ENCODE data around the gene FOXJ1.

FOXJ1 gene

GRCh38 chr17:76106703-76107102 lies 34.3 kb downstream of the FOXJ1 start:
- Histone ChIP-seq H3K9me3 (ENCODE audit: insufficient read depth, low read length) (no peaks in the 10 kb centered on the region), H2AFZ (ENCODE audit: low read depth, low read length) (no peak overlapping the region; the same call in 1 of the 2 replicates), H3K27me3 (ENCODE audit: low read depth, low read length) (no peaks in the 10 kb centered on the region), H3K27ac (ENCODE audit: low read length) (no peak overlapping the region), H3K4me2 (ENCODE audit: low read length) (no peak overlapping the region), H3K36me3 (replicated peaks; ENCODE audit: low read depth, low read length) (no peaks in the 10 kb centered on the region), H3K79me2 (ENCODE audit: low read length) (peaks cover 10% of the 10 kb centered on the region), H3K9ac (ENCODE audit: low read length) (no peak overlapping the region), H4K20me1 (ENCODE audit: insufficient read depth, low read length) (no peaks in the 10 kb centered on the region), H3K4me1 (ENCODE audit: low read length) (peaks cover 10% of the 10 kb centered on the region), H3K4me3 (ENCODE audit: low read length) (no peak overlapping the region)
- TF ChIP-seq EZH2phosphoT487 (IDR thresholded peaks at IDR 0.05; ENCODE audit: low read depth): no peak
- TF ChIP-seq, protein P1, sequence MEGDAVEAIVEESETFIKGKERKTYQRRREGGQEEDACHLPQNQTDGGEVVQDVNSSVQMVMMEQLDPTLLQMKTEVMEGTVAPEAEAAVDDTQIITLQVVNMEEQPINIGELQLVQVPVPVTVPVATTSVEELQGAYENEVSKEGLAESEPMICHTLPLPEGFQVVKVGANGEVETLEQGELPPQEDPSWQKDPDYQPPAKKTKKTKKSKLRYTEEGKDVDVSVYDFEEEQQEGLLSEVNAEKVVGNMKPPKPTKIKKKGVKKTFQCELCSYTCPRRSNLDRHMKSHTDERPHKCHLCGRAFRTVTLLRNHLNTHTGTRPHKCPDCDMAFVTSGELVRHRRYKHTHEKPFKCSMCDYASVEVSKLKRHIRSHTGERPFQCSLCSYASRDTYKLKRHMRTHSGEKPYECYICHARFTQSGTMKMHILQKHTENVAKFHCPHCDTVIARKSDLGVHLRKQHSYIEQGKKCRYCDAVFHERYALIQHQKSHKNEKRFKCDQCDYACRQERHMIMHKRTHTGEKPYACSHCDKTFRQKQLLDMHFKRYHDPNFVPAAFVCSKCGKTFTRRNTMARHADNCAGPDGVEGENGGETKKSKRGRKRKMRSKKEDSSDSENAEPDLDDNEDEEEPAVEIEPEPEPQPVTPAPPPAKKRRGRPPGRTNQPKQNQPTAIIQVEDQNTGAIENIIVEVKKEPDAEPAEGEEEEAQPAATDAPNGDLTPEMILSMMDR (IDR thresholded peaks at IDR 0.05; ENCODE audit: low read depth, low read length): no peak

DNA sequence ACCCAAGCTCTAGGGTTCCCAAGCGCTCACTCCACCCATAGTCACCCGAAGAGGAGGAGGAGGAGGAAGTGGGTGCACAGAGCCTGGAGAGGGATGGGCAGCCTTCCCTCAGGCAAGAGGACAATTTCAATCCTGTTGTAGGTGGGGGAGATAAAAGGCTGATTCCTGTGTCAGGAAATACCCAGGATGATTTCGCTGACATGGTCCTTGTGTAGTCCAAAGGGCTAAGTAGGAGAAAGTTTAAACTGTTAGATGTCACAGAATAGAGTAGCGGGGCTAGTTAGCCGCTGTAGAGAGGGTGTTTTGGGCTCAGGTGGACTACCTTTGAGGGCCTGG lies 36.2 kb downstream of the FOXJ1 start:
- no peak overlapping the region for H3K9ac ChIP-seq (ENCODE audit: low read length)
- no peaks in the 10 kb centered on the region for H3K27me3 ChIP-seq (ENCODE audit: low read depth, low read length)
- no peaks in the 10 kb centered on the region for H3K9me3 ChIP-seq (ENCODE audit: insufficient read depth, low read length)
- H3K4me3 ChIP-seq (ENCODE audit: low read length): no peak overlapping the region
- peaks cover 10% of the 10 kb centered on the region for H3K4me1 ChIP-seq (ENCODE audit: low read length)
- no peaks in the 10 kb centered on the region for H4K20me1 ChIP-seq (ENCODE audit: insufficient read depth, low read length)
- H3K36me3 ChIP-seq (replicated peaks; ENCODE audit: low read depth, low read length): peaks cover 9% of the 10 kb centered on the region
- TF ChIP-seq, protein P1 (IDR thresholded peaks at IDR 0.05; ENCODE audit: low read depth, low read length): no peak
- no peak for TF ChIP-seq EZH2phosphoT487 (IDR thresholded peaks at IDR 0.05; ENCODE audit: low read depth)
- H3K27ac ChIP-seq (ENCODE audit: low read length): no peak overlapping the region
- H3K79me2 ChIP-seq (ENCODE audit: low read length): peaks cover 10% of the 10 kb centered on the region
- peak overlapping the region; percentile 90; the same call in 1 of the 2 replicates for H3K4me2 ChIP-seq (ENCODE audit: low read length)
- H2AFZ ChIP-seq (ENCODE audit: low read depth, low read length): no peak overlapping the region

GRCh38 chr17:76104140-76104895 lies 36.7 kb downstream of the FOXJ1 start:
- TF ChIP-seq, protein P1 (IDR thresholded peaks at IDR 0.05; ENCODE audit: low read depth, low read length): no peak
- no peak for TF ChIP-seq EZH2phosphoT487 (IDR thresholded peaks at IDR 0.05; ENCODE audit: low read depth)
- H3K27me3 ChIP-seq (ENCODE audit: low read depth, low read length): no peaks in the 10 kb centered on the region
- H3K4me3 ChIP-seq (ENCODE audit: low read length): peak overlapping the region; percentile 94
- no peaks in the 10 kb centered on the region for H4K20me1 ChIP-seq (ENCODE audit: insufficient read depth, low read length)
- H3K9ac ChIP-seq (ENCODE audit: low read length): peak overlapping the region; percentile 83
- peaks cover 10% of the 10 kb centered on the region for H3K79me2 ChIP-seq (ENCODE audit: low read length)
- H3K36me3 ChIP-seq (replicated peaks; ENCODE audit: low read depth, low read length): peaks cover 12% of the 10 kb centered on the region
- peak overlapping the region; percentile 31; the same call in 1 of the 2 replicates for H2AFZ ChIP-seq (ENCODE audit: low read depth, low read length)
- peak overlapping the region; percentile 90 for H3K4me2 ChIP-seq (ENCODE audit: low read length)
- H3K27ac ChIP-seq (ENCODE audit: low read length): peak overlapping the region; percentile 49
- peaks cover 10% of the 10 kb centered on the region for H3K4me1 ChIP-seq (ENCODE audit: low read length)
- H3K9me3 ChIP-seq (ENCODE audit: insufficient read depth, low read length): no peaks in the 10 kb centered on the region

DNA sequence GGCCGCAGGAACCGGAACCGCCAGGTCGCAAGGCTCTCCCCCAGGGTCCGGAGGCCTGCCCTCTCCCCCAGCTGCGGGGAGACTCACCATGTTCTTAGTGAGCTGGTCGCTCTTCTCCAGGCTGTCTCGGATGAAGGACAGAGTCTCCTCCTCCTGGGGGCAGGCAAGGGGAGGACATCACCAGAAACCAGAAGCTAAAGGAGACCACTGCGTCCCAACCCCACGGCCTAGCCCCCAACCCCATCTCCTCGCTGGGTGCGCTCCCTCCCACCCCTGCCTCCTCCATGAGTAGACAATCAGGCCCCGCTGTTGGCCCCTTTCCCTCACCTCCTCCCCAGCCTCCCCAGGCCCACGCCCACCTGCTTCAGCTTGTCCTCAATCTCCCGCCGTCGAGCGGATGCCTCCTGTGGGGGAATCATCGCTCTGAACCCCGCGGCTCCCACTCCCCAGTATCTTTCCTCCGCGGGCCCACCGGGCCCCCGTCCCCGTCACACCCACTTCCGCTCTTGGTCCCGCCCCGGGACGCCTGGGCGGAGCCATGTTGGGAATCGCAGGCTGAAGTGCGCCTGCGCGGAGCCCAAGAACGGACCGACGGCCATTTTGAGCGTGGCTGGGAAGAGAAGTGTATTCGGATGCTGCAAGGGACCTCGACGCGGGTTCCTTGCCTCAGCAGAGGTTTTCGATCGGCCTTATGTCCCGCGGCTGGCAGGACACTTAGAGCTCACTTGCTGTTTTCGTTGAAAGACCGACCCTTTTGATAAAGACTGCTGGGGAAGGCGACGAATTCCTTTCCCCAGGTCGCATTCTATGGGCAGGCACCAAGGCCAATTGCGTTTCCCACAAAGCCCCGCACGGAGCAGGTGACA lies 37.5 kb downstream of the FOXJ1 start, which contains the start of gene EXOC7:
Gene EXOC7 (minus strand): TSS at position 514 of the 866 bp plus-strand sequence. CDS start 95 bp downstream, at position 419.
- Histone ChIP-seq H3K4me2 (ENCODE audit: low read length) (peak within 1 kb of the TSS; percentile 92), H3K36me3 (replicated peaks; ENCODE audit: low read depth, low read length) (peaks cover 15% of the 10 kb centered on the region), H3K4me3 (ENCODE audit: low read length) (peak within 1 kb of the TSS; percentile 94), H3K9me3 (ENCODE audit: insufficient read depth, low read length) (no peaks in the 10 kb centered on the region), H3K27me3 (ENCODE audit: low read depth, low read length) (no peaks in the 10 kb centered on the region), H3K9ac (ENCODE audit: low read length) (peak within 1 kb of the TSS; percentile 83), H2AFZ (ENCODE audit: low read depth, low read length) (peak within 1 kb of the TSS; percentile 54; the same call in 1 of the 2 replicates), H3K4me1 (ENCODE audit: low read length) (peaks cover 10% of the 10 kb centered on the region), H3K79me2 (ENCODE audit: low read length) (peaks cover 10% of the 10 kb centered on the region), H4K20me1 (ENCODE audit: insufficient read depth, low read length) (no peaks in the 10 kb centered on the region), H3K27ac (ENCODE audit: low read length) (peak within 1 kb of the TSS; percentile 49)
- TF ChIP-seq EZH2phosphoT487 (IDR thresholded peaks at IDR 0.05; ENCODE audit: low read depth): no peak
- TF ChIP-seq, protein P1 (IDR thresholded peaks at IDR 0.05; ENCODE audit: low read depth, low read length): no peak
